Upper lobe of left lung (tissue), 4 donors: ENCODE results near the gene BTBD9.

ENCODE experiments used
- CTCF ChIP-seq, 6 experiments: fragments of 450-650 bp in 4 of 6; fragments of 200-600 bp in 2 of 6; sonication (generic) in 2 of 6; IDR thresholded peaks; one replicate each; pipeline ENCODE4 v1.5.1; 2016 to 2019; ENCODE audit warnings: antibody characterized with exemption in 6 of 6
- EP300 ChIP-seq, 4 donors: sonication (generic); formaldehyde crosslinking; IDR thresholded peaks; one replicate each; pipeline ENCODE4 v1.5.1; 2017; ENCODE audit warnings: antibody characterized with exemption in 4 of 4, control low read depth in 2 of 4
- POLR2A ChIP-seq, 4 donors: fragments of 450-650 bp; IDR thresholded peaks; one replicate each; pipeline ENCODE4 v1.5.1; 2016 to 2017; ENCODE audit warnings: antibody characterized with exemption in 4 of 4, mild to moderate bottlenecking in 2 of 4

GRCh38 chr6:38168126-38168525 lies 471.6 kb downstream of the BTBD9 start:
- TF ChIP-seq CTCF (IDR thresholded peaks at IDR 0.05) (no peak), POLR2A (IDR thresholded peaks at IDR 0.05) (no peak), EP300 (IDR thresholded peaks at IDR 0.05) (no peak)
